Omental fat pad (tissue), 4 donors: ENCODE results near the gene TMEM192. TPM values are rescaled to one million over a fixed set of nuclear protein-coding genes. Genes with fewer than 3 reads are reported as not detected.
"Not testable (repeated sequence)": the region's sequence is repeated elsewhere in the genome, so short reads cannot be mapped to it uniquely, and the experiment has no call there.

Source experiments
- ATAC-seq: fragments of 150-250 bp; one replicate; pipeline ENCODE4 v1.9.1; 2016; ENCODE audit warnings: mild to moderate bottlenecking, moderate library complexity; ENCODE audit not compliant: low FRiP score
- DNase-seq: peaks from one replicate; pipeline ENCODE4 v3.0.0-alpha.2; 2019; ENCODE audit warnings: low spot score
- total RNA-seq, 4 donors: library from RNA; depleted of rRNA; stranded (reverse); fragments of >200 nt; gene quantifications; one replicate each; pipeline ENCODE4 v1.1.0, GENCODE V29; 2016
- TF ChIP-seq, protein P1 (sequence below), 3 donors: fragments of 450-650 bp; IDR thresholded peaks; one replicate each; pipeline ENCODE4 v1.5.1; 2016 to 2017; ENCODE audit warnings: antibody characterized with exemption in 3 of 3, mild to moderate bottlenecking in 3 of 3, moderate library complexity in 2 of 3

TMEM192 gene
- total RNA-seq, 4 donors from 2014 or later, result 14.8 to 22.8 (median 15.7) TPM

DNA sequence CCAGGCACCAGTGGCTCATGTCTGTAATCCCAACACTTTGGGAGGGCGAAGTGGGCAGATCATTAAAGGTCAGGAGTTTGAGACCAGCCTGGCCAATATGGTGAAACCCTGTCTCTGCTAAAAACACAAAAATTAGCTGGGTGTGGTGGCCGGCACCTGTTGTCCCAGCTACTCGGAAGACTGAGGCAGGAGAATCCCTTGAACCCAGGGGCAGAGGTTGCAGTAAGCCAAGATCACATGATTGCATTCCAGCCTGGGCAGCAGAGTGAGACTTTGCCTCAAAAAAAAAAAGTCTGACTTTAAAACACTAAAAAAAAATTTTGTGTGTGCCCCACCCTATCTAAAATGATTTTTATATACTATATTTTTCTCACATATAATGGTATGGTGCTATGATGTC lies 26.2 kb upstream of the TMEM192 start:
- ATAC-seq (no peak), DNase-seq (no peak)
- TF ChIP-seq, protein P1, sequence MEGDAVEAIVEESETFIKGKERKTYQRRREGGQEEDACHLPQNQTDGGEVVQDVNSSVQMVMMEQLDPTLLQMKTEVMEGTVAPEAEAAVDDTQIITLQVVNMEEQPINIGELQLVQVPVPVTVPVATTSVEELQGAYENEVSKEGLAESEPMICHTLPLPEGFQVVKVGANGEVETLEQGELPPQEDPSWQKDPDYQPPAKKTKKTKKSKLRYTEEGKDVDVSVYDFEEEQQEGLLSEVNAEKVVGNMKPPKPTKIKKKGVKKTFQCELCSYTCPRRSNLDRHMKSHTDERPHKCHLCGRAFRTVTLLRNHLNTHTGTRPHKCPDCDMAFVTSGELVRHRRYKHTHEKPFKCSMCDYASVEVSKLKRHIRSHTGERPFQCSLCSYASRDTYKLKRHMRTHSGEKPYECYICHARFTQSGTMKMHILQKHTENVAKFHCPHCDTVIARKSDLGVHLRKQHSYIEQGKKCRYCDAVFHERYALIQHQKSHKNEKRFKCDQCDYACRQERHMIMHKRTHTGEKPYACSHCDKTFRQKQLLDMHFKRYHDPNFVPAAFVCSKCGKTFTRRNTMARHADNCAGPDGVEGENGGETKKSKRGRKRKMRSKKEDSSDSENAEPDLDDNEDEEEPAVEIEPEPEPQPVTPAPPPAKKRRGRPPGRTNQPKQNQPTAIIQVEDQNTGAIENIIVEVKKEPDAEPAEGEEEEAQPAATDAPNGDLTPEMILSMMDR (IDR thresholded peaks at IDR 0.05), result no peak

DNA sequence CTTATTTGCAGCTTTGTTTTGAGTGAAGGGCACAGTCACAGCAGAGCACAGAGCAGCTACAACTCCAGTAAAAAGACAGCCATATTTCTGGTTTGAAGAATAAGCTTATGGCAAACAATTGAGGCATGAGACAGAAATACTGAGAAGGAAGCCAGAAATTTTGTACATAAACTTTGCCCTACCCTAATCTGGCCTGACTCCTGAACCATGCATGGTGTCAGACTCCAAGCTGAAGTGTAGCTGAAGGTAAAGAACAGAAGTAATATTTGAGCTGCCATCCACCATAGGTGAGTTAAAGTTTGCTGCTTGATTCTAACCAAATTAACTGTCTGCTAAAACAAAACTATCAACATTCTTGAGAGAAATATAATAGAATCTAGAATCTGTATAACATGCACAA lies 24.5 kb upstream of the TMEM192 start:
- TF ChIP-seq, protein P1 (IDR thresholded peaks at IDR 0.05), result no peak
- DNase-seq (no peak), ATAC-seq (no peak)

DNA sequence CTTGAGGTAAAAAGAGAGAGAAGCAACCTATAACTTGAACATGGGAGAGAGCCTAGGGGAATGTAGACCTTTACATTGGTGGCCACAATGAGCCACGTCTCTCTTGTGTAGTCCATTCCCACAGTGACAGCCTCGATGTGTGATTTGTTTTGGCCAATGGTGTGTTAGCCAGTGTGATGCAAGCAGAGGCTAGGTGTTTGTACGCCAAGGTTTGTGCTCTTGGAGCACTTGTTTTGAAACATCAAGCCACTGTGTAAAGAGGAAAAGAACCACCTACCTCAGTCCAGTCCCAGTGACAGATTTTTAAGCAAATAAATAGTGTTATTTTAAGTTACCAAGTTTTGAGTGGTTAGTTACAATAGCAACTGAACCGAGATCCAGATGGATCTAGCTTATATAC lies 23.9 kb upstream of the TMEM192 start:
- TF ChIP-seq, protein P1 (IDR thresholded peaks at IDR 0.05), result no peak
- no peak for ATAC-seq
- DNase-seq, result no peak

DNA sequence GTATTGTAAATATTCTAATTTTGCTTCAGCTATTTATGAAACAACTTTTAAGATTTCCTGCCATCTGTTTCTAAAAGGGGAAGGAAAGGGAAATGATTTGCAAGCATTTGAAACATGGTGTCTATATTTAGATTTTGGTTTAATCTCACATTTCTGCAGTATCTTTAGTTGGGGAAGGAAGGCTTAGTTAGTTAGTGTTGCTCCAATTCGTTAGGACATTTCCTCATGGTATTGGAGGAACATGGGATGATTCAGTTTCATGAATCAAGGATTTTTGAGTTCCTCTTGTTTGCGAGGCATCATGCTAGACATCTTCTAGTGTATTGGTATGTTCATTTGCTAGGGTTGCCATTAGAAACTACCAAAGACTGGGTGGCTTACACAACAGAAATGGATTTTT lies 20.5 kb upstream of the TMEM192 start:
- TF ChIP-seq, protein P1 (IDR thresholded peaks at IDR 0.05), result no peak
- no peak for DNase-seq
- ATAC-seq, result no peak

DNA sequence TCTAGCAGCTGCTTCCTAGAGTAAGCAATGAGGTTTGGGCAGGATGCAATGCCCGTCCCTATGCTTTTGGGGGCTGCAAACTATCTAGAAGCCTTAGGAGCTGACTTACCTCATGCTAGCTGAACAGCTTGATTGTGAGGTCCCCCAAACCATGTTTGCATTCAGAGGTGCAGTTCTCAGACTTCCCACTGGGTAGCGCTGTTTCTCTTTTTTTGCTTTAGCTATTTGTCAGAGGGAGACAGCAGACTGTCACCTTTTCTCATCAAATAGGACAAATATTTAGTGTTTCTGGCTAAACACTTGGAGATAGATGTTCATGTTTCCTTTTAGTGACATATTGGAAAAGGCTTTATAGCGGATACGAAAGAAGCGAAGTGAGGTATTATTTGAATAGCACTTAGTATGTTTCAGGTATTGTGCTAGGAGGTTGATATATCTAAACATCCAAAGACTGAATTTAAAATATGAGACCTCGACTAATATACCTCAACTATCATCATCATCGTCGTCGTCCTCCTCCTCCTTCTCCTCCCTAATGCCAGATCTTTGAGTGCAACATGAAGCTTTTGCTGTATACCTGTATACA lies 18.7 kb upstream of the TMEM192 start:
- peak; percentile 82 for DNase-seq
- TF ChIP-seq, protein P1 (IDR thresholded peaks at IDR 0.05), result peak in 2 of 3 donors; percentile 58 to 67
- peak; percentile 74 for ATAC-seq

DNA sequence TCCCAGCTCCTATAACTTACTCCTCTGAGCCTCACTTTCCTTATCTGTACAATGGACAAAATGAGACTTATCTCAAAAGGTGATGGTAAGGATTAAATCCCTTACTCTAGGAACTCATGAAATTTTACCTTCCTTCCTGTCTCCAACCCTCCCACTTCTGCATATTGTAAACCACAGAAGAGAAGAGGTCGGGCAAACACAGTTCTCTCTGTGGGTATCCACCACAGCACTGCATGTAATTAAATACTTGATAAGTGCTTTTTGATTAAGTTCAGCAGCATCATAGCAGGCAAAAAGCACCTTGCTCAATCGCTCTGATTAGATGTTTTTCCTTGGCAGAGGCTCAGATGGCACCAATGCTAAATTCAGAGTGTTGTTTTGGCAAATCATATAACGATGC lies 17.3 kb upstream of the TMEM192 start:
- TF ChIP-seq, protein P1 (IDR thresholded peaks at IDR 0.05), result no peak
- DNase-seq (no peak), ATAC-seq (no peak)

DNA sequence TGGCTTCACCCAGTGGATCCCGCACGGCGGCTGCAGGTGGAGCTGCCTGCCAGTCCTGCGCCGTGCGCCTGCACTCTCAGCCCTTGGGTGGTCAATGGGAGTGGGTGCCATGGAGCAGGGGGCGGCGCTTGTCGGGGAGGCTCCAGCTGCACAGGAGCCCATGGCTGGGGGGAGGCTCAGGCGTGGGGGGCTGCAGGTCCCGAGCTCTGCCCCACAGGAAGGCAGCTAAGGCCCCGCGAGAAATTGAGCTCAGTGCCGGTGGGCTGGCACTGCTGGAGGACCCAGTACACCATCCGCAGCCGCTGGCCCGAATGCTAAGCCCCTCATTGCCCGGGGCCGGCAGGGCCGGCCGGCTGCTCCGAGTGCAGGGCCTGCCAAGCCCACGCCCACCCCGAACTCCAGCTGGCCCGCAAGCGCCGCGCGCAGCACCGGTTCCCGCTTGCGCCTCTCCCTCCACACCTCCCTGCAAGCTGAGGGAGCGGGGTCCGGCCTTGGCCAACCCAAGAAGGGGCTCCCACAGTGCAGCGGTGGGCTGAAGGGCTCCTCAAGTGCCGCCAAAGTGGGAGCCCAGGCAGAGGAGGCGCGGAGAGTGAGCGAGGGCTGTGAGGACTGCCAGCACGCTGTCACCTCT lies 13.3 kb upstream of the TMEM192 start:
- ATAC-seq, DNase-seq: not testable (repeated sequence)
